K562 (cell line): Measurements from ENCODE around the gene KMT2C. TPM values are rescaled to one million over a fixed set of nuclear protein-coding genes. Genes with fewer than 3 reads are reported as not detected.
A peak's percentile ranks its signal among the peaks of the same experiment; 100 is the strongest.
"Not testable (repeated sequence)": the region's sequence is repeated elsewhere in the genome, so short reads cannot be mapped to it uniquely, and the experiment has no call there.

Experiments
- ATAC-seq: fragments of 200-7000 bp; cut with Tn5 transposase; 3 replicates; pipeline ENCODE4 v1.9.1; 2020; ENCODE audit warnings: moderate library complexity
- BruUV-seq: library from RNA; stranded (reverse); fragments of 400-500 nt; replicated peaks from 2 replicates; lab custom pipeline; 2021; lab: Mats Ljungman, UMichigan
- CTCF ChIA-PET: fragments of 300-600 bp; formaldehyde crosslinking; extraction: SDS; loops from one replicate; lab custom pipeline; 2021; ENCODE audit warnings: low intra/inter-chr PET ratio; lab: Yijun Ruan, JAX
- POLR2A ChIA-PET: fragments of 300-600, 350-650 bp; sonication (Branson Sonifier 250); formaldehyde crosslinking; extraction: SDS; loops from one replicate; lab custom pipeline; 2021; ENCODE audit warnings: antibody characterized with exemption, inconsistent platforms; lab: Yijun Ruan, JAX
- DNase-seq, 4 experiments: peaks; one replicate each; pipeline versions ENCODE4 v3.0.0 to v3.0.0-alpha.2; 2011 to 2018; ENCODE audit warnings: low spot score in 3 of 4, mixed read lengths in 3 of 4; ENCODE audit errors: extremely low read depth in 1 of 4
- FAIRE-seq: peaks from 2 replicates; lab custom pipeline; 2011; peaks lifted over from hg19 to GRCh38; lab: Jason Lieb, UNC
- H2AFZ ChIP-seq: 2 replicates; pipeline ENCODE4 v1.6.0; 2011; ENCODE audit warnings: low read depth, low read length, control low read depth, inconsistent platforms
- H3K27ac ChIP-seq: fragments of 200-600 bp; 3 replicates; pipeline ENCODE4 v1.8.0; 2011; ENCODE audit warnings: low read depth, mild to moderate bottlenecking, control low read depth, inconsistent platforms, low read length, moderate library complexity, mixed read lengths; ENCODE audit errors: extremely low read depth
- H3K27me3 ChIP-seq, 2 experiments: fragments of 300-600 bp in 1 of 2; 2 replicates in 1 of 2; 3 replicates in 1 of 2; pipeline versions ENCODE4 v1.6.0 to v1.8.0; 2011; ENCODE audit warnings: inconsistent platforms in 2 of 2, low read length in 2 of 2, mild to moderate bottlenecking in 1 of 2, mixed read lengths in 1 of 2, moderate library complexity in 1 of 2; ENCODE audit not compliant: control insufficient read depth in 2 of 2, insufficient read depth in 2 of 2
- H3K36me3 ChIP-seq: fragments of 300-600 bp; 3 replicates; pipeline ENCODE4 v1.8.0; 2011; ENCODE audit warnings: mild to moderate bottlenecking, low read length, inconsistent platforms; ENCODE audit not compliant: control insufficient read depth, insufficient read depth
- H3K4me1 ChIP-seq, 2 experiments: fragments of 200-600 bp in 1 of 2; replicated peaks in 1 of 2; 2 replicates in 1 of 2; 3 replicates in 1 of 2; pipeline versions ENCODE4 v1.5.1 to v1.8.0; 2011; ENCODE audit warnings: inconsistent platforms in 2 of 2, low read length in 2 of 2, mild to moderate bottlenecking in 1 of 2, mixed read lengths in 1 of 2, moderate library complexity in 1 of 2; ENCODE audit not compliant: control insufficient read depth in 2 of 2, insufficient read depth in 2 of 2
- H3K4me2 ChIP-seq: 2 replicates; pipeline ENCODE4 v1.6.1; 2011; ENCODE audit warnings: low read length, control low read depth, inconsistent platforms, mixed read lengths; ENCODE audit not compliant: insufficient read depth
- H3K4me3 ChIP-seq: fragments of 200-600 bp; sonication (generic), shearing (Covaris generic); 2 replicates; pipeline ENCODE4 v1.5.1; 2016; ENCODE audit warnings: control low read depth, inconsistent platforms
- H3K79me2 ChIP-seq: fragments of 200-600 bp; 3 replicates; pipeline ENCODE4 v1.8.0; 2011; ENCODE audit warnings: low read length, inconsistent platforms; ENCODE audit not compliant: control insufficient read depth, insufficient read depth
- H3K9ac ChIP-seq, 2 experiments: 2 replicates each; pipeline versions ENCODE4 v1.6.0 to v1.6.1; 2011; ENCODE audit warnings: low read depth in 2 of 2, low read length in 2 of 2, control low read depth in 1 of 2, inconsistent platforms in 1 of 2, mild to moderate bottlenecking in 1 of 2, mixed read lengths in 1 of 2; ENCODE audit not compliant: insufficient read depth in 1 of 2
- H3K9me1 ChIP-seq: one replicate; pipeline ENCODE4 v1.6.0; 2011; ENCODE audit warnings: inconsistent platforms, mild to moderate bottlenecking, low read length, moderate library complexity; ENCODE audit not compliant: control insufficient read depth, insufficient read depth
- H3K9me3 ChIP-seq: replicated peaks from 2 replicates; pipeline ENCODE4 v1.5.1; 2011; ENCODE audit warnings: low read depth, low read length, inconsistent platforms; ENCODE audit not compliant: control insufficient read depth, insufficient read depth
- H4K20me1 ChIP-seq: replicated peaks from 2 replicates; pipeline ENCODE4 v1.6.1; 2011; ENCODE audit warnings: low read length, inconsistent platforms, mixed read lengths; ENCODE audit not compliant: control insufficient read depth, insufficient read depth
- NFIC ChIP-seq: fragments of 450-650 bp; IDR thresholded peaks from 2 replicates; pipeline ENCODE4 v1.6.1; 2017; ENCODE audit warnings: mild to moderate bottlenecking, inconsistent platforms
- ZNF354B ChIP-seq: fragments of 250-450 bp; sonication (Bioruptor Pico); IDR thresholded peaks from 2 replicates; pipeline ENCODE4 v1.4.0; 2020
- ZNF507 ChIP-seq: conservative IDR thresholded peaks from 2 replicates; pipeline ENCODE4 v1.6.1; 2017; ENCODE audit warnings: missing genetic modification characterization, missing compliant biosample characterization
- WGBS: fragments of 100-300 bp; shearing (Covaris generic); methylation state at CpG from one replicate; pipeline ENCODE4 v1.1.6; 2016; ENCODE audit warnings: low coverage, mixed read lengths; ENCODE audit not compliant: insufficient coverage; ENCODE audit errors: missing lambda C conversion rate; 5-methylcytosine and 5-hydroxymethylcytosine counted together
- in situ Hi-C: fragments of 300-500 bp; cut with MboI; formaldehyde crosslinking; loops from 4 replicates; pipeline ENCODE4 v1.15.0; 2018; ENCODE audit warnings: inconsistent platforms, mixed read lengths
- intact Hi-C: fragments of 100-400 bp; cut with micrococcal nuclease; formaldehyde crosslinking; loops from 2 replicates; pipeline ENCODE4 v1.14.2; 2022
- polyA plus RNA-seq, 8 experiments: library from polyadenylated mRNA; depleted of rRNA in 4 of 8; stranded (reverse) in 5 of 8; unstranded in 3 of 8; fragments of >200 nt; fragmentation: Nextera tagmentation in 2 of 8; fragmentation: Illumina TruSeq in 1 of 8; extraction: Ambion mirVana in 2 of 8; extraction: Trizol in 1 of 8; gene quantifications; 2 replicates each; pipeline versions ENCODE4 v1.2.1 to v1.2.3, GENCODE V29; 2011 to 2014; ENCODE audit warnings: inconsistent platforms in 1 of 8, missing spikeins in 1 of 8
- total RNA-seq, 7 experiments: library from RNA; depleted of rRNA in 6 of 7; stranded (reverse); fragments of >200 nt in 6 of 7; fragmentation: Illumina TruSeq in 2 of 7; extraction: Trizol in 2 of 7; gene quantifications; 2 replicates each; pipeline versions ENCODE4 v1.2.1 to v1.2.3, GENCODE V29; 2011 to 2021; ENCODE audit warnings: low replicate concordance in 1 of 7

KMT2C gene
- total and polyA plus RNA-seq, 9 of the 15 experiments (the other 6 are each of a cell fraction or from before 2014, with no cell fraction given): 4.9 to 67.8 (median 27.1) TPM

GRCh38 chr7:152277687-152278086 is 158.1 kb downstream of the KMT2C start:
- ATAC-seq, H3K9ac ChIP-seq, H3K4me2 ChIP-seq, intact Hi-C loops, DNase-seq, H3K79me2 ChIP-seq, BruUV-seq, H3K9me3 ChIP-seq, FAIRE-seq, H3K27ac ChIP-seq, H2AFZ ChIP-seq, H4K20me1 ChIP-seq, H3K4me3 ChIP-seq, H3K36me3 ChIP-seq, H3K27me3 ChIP-seq, CTCF ChIA-PET, in situ Hi-C loops: not testable (repeated sequence)
- POLR2A ChIA-PET: interaction anchor here (0.6 kb wide), 1 partner anchor 477 kb away, joined by 3 read pairs; no protein-coding TSS in a partner anchor
- WGBS: 87% methylated on average over 2 of the region's 2 CpGs
- TF ChIP-seq ZNF354B (CRISPR knock-in tag) (0 out of 2 replicates have a peak, but pooled peaks have one; percentile 23), ZNF507 (tag) (peak; percentile 96)
- TF ChIP-seq, all 486 proteins: peak for 2; not testable (repeated sequence) for 484
- H3K4me1 ChIP-seq, H3K9me1 ChIP-seq: not testable (repeated sequence)

- H3K9me1 ChIP-seq, H3K4me3 ChIP-seq, intact Hi-C loops, H3K9ac ChIP-seq, H3K4me1 ChIP-seq, H3K27ac ChIP-seq, FAIRE-seq, H3K4me2 ChIP-seq, H2AFZ ChIP-seq, POLR2A ChIA-PET, H3K79me2 ChIP-seq, H3K9me3 ChIP-seq, CTCF ChIA-PET, in situ Hi-C loops, H4K20me1 ChIP-seq, DNase-seq, BruUV-seq, H3K27me3 ChIP-seq: not testable (repeated sequence)
- peak; percentile 48 for TF ChIP-seq NFIC
- 88% methylated on average over 2 of the region's 2 CpGs for WGBS
- H3K36me3 ChIP-seq: peaks cover 20% of the 10 kb centered on the region; the same call in 2 of the 3 replicates
- peak; percentile 19; the same call in 1 of the 3 replicates for ATAC-seq
Observed at GRCh38 chr7:152270427-152270826, 165.4 kb downstream of the KMT2C start.

DNA sequence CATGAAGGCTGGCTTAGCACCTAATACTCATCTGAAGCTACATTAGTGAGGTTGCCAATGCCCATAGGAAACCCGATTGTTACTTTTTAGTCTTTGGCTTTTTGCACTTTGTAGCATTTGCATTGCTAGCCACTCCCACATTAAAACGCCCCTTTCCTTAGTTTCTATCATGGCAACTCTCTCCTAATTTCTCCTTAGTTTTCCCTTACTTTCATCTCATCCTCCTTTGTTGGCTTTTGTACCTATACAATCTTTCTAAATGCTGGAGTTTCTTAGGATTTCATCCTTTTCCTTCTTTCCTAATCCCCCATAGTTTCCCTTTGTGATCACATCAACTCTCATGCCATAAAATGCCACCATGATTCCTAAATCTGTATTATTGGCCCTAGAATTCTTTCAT is 168.9 kb downstream of the KMT2C start:
- CTCF ChIA-PET, H3K79me2 ChIP-seq, FAIRE-seq, in situ Hi-C loops, POLR2A ChIA-PET, H3K9me3 ChIP-seq, H3K9ac ChIP-seq, BruUV-seq, DNase-seq, intact Hi-C loops, H3K9me1 ChIP-seq, H2AFZ ChIP-seq, ATAC-seq, H3K4me3 ChIP-seq, H3K27ac ChIP-seq, H3K27me3 ChIP-seq, H3K4me1 ChIP-seq, H4K20me1 ChIP-seq, H3K4me2 ChIP-seq: not testable (repeated sequence)
- WGBS: 65% methylated on average over 2 of the region's 2 CpGs
- peaks cover 23% of the 10 kb centered on the region; the same call in 2 of the 3 replicates for H3K36me3 ChIP-seq
